Placental pericyte (primary cell): ENCODE measurements around the gene CYLC2. TPM values are rescaled to one million over a fixed set of nuclear protein-coding genes. Genes with fewer than 3 reads are reported as not detected.

Experiments
- small RNA-seq: library from RNA; depleted of rRNA; stranded (forward); fragments of <200 nt; gene quantifications from one replicate; pipeline ENCODE3, GENCODE V24; 2012; ENCODE audit warnings: low replicate concordance
- total RNA-seq: library from RNA; depleted of rRNA; stranded (reverse); fragments of >200 nt; gene quantifications from 2 replicates; pipeline ENCODE4 v1.2.3, GENCODE V29; 2012

Gene CYLC2, protein sequence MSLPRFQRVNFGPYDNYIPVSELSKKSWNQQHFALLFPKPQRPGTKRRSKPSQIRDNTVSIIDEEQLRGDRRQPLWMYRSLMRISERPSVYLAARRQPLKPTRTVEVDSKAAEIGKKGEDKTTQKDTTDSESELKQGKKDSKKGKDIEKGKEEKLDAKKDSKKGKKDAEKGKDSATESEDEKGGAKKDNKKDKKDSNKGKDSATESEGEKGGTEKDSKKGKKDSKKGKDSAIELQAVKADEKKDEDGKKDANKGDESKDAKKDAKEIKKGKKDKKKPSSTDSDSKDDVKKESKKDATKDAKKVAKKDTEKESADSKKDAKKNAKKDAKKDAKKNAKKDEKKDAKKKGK
- not detected in 2 replicates for total RNA-seq

DNA sequence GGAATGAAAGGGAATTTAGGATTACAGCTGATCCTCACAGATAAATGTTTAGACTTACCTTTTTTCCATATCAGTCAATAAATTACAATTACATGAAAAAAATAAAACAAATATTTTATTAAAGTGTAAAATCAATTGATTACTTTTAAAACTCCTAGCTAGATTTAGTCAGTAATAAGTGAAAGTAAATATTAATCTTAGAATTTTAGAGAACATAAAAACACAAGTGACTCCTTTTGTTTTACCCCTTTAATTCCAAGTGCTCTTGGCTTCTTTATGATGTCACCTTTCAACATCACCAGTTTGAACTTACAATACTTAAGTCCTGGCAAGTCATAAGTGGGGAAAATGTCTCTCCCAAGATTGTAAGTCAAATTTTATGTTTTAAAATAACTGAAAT, at the start of gene CYLC2:
Gene CYLC2, plus strand, starts transcription at position 301 of the 400 bp plus-strand sequence. Its CDS starts 48 bp downstream, at position 349.

Small RNAs within 50 kb of the gene (small RNA-seq; reads per million reads assigned to genes)
- gene AL589823.1: not detected
